GM12878 (cell line): ENCODE data around the gene HMGN3. TPM values are rescaled to one million over a fixed set of nuclear protein-coding genes. Genes with fewer than 3 reads are reported as not detected.
A peak's percentile ranks its signal among the peaks of the same experiment; 100 is the strongest.

Experiments used
- CHD4 ChIP-seq: fragments of 200-600 bp; sonication (generic); IDR thresholded peaks from 2 replicates; pipeline ENCODE4 v1.6.1; 2016; ENCODE audit warnings: mild to moderate bottlenecking
- ESRRA ChIP-seq: IDR thresholded peaks from 2 replicates; pipeline ENCODE4 v1.6.1; 2012; ENCODE audit warnings: mild to moderate bottlenecking, low read length, improper control_type of control experiment
- GATAD2B ChIP-seq: fragments of 450-650 bp; conservative IDR thresholded peaks from 2 replicates; pipeline ENCODE4 v1.6.1; 2017; ENCODE audit warnings: low read depth, mild to moderate bottlenecking, moderate library complexity
- HSF1 ChIP-seq: fragments of 150-350 bp; IDR thresholded peaks from 2 replicates; pipeline ENCODE4 v1.6.1; 2014; ENCODE audit warnings: mild to moderate bottlenecking, low read depth, low read length
- NR2C1 ChIP-seq: fragments of 450-650 bp; IDR thresholded peaks from 2 replicates; pipeline ENCODE4 v1.6.1; 2017; ENCODE audit warnings: antibody characterized with exemption, mild to moderate bottlenecking, moderate library complexity
- NR2F1 ChIP-seq: fragments of 450-650 bp; conservative IDR thresholded peaks from 2 replicates; pipeline ENCODE4 v1.6.1; 2017; ENCODE audit warnings: mild to moderate bottlenecking
- PML ChIP-seq: IDR thresholded peaks from 2 replicates; pipeline ENCODE4 v1.6.1; 2012; ENCODE audit warnings: low read length, inconsistent platforms
- POLR2AphosphoS2 ChIP-seq: IDR thresholded peaks from 2 replicates; pipeline ENCODE4 v1.6.1; 2011; ENCODE audit warnings: low read depth, mild to moderate bottlenecking, low read length, improper control_type of control experiment, moderate library complexity
- TCF7 ChIP-seq: IDR thresholded peaks from 2 replicates; pipeline ENCODE4 v1.6.1; 2014; ENCODE audit warnings: antibody characterized with exemption, borderline replicate concordance
- YY1 ChIP-seq: IDR thresholded peaks from 2 replicates; pipeline ENCODE4 v1.6.1; 2011; ENCODE audit warnings: low read depth, mild to moderate bottlenecking, low read length
- ZBTB4 ChIP-seq: fragments of 450-650 bp; formaldehyde crosslinking; IDR thresholded peaks from 2 replicates; pipeline ENCODE4 v1.4.0; 2022; ENCODE audit warnings: mild to moderate bottlenecking, moderate library complexity
- polyA plus RNA-seq, 11 experiments: library from polyadenylated mRNA; depleted of rRNA in 4 of 11; unstranded in 6 of 11; stranded (reverse) in 5 of 11; fragments of >200 nt; fragmentation: Nextera tagmentation in 4 of 11; fragmentation: Illumina TruSeq in 1 of 11; extraction: Ambion mirVana in 4 of 11; extraction: Trizol in 1 of 11; gene quantifications; 1 replicate in 1 of 11; 2 replicates in 10 of 11; pipeline versions ENCODE4 v1.2.1 to v1.2.3, GENCODE V29; 2011 to 2016; ENCODE audit warnings: inconsistent platforms in 2 of 11, missing spikeins in 2 of 11, low read depth in 1 of 11
- total RNA-seq, 4 experiments: library from RNA; depleted of rRNA in 3 of 4; stranded (reverse); fragments of >200 nt in 3 of 4; fragmentation: Illumina TruSeq in 1 of 4; extraction: Trizol in 1 of 4; gene quantifications; 2 replicates each; pipeline versions ENCODE4 v1.2.1 to v1.2.3, GENCODE V29; 2013 to 2021
- TF ChIP-seq, protein P1 (sequence below): fragments of 450-650 bp; IDR thresholded peaks from 2 replicates; pipeline ENCODE4 v1.6.1; 2016; ENCODE audit warnings: mild to moderate bottlenecking
- TF ChIP-seq, protein P2 (sequence below): fragments of 450-650 bp; IDR thresholded peaks from 2 replicates; pipeline ENCODE4 v1.6.1; 2018; ENCODE audit warnings: borderline replicate concordance, mild to moderate bottlenecking; ENCODE audit not compliant: partially characterized antibody
- TF ChIP-seq, protein P3 (sequence below): fragments of 450-650 bp; IDR thresholded peaks from 2 replicates; pipeline ENCODE4 v1.6.1; 2016; ENCODE audit warnings: mild to moderate bottlenecking, moderate library complexity, borderline replicate concordance

HMGN3 gene
- total and polyA plus RNA-seq, 10 of the 15 experiments (the other 5 are each of a cell fraction or from before 2014, with no cell fraction given): 115 to 496 (median 262) TPM

GRCh38 chr6:79233611-79234149, 802 bp downstream of the HMGN3 start (continued):
- TF ChIP-seq, protein P1, sequence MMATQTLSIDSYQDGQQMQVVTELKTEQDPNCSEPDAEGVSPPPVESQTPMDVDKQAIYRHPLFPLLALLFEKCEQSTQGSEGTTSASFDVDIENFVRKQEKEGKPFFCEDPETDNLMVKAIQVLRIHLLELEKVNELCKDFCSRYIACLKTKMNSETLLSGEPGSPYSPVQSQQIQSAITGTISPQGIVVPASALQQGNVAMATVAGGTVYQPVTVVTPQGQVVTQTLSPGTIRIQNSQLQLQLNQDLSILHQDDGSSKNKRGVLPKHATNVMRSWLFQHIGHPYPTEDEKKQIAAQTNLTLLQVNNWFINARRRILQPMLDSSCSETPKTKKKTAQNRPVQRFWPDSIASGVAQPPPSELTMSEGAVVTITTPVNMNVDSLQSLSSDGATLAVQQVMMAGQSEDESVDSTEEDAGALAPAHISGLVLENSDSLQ: peak; percentile 98
- TF ChIP-seq ESRRA (no peak), CHD4 (no peak), TCF7 (no peak), PML (no peak), NR2F1 (peak; percentile 93), HSF1 (no peak), NR2C1 (no peak), POLR2AphosphoS2 (no peak; the same call in 1 of the 2 replicates), YY1 (peak; percentile 85), GATAD2B (peak; percentile 82; the same call in 1 of the 2 replicates), ZBTB4 (no peak)
- TF ChIP-seq, protein P2, sequence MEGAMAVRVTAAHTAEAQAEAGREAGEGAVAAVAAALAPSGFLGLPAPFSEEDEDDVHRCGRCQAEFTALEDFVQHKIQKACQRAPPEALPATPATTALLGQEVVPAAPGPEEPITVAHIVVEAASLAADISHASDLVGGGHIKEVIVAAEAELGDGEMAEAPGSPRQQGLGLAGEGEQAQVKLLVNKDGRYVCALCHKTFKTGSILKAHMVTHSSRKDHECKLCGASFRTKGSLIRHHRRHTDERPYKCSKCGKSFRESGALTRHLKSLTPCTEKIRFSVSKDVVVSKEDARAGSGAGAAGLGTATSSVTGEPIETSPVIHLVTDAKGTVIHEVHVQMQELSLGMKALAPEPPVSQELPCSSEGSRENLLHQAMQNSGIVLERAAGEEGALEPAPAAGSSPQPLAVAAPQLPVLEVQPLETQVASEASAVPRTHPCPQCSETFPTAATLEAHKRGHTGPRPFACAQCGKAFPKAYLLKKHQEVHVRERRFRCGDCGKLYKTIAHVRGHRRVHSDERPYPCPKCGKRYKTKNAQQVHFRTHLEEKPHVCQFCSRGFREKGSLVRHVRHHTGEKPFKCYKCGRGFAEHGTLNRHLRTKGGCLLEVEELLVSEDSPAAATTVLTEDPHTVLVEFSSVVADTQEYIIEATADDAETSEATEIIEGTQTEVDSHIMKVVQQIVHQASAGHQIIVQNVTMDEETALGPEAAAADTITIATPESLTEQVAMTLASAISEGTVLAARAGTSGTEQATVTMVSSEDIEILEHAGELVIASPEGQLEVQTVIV: no peak
- TF ChIP-seq, protein P3, sequence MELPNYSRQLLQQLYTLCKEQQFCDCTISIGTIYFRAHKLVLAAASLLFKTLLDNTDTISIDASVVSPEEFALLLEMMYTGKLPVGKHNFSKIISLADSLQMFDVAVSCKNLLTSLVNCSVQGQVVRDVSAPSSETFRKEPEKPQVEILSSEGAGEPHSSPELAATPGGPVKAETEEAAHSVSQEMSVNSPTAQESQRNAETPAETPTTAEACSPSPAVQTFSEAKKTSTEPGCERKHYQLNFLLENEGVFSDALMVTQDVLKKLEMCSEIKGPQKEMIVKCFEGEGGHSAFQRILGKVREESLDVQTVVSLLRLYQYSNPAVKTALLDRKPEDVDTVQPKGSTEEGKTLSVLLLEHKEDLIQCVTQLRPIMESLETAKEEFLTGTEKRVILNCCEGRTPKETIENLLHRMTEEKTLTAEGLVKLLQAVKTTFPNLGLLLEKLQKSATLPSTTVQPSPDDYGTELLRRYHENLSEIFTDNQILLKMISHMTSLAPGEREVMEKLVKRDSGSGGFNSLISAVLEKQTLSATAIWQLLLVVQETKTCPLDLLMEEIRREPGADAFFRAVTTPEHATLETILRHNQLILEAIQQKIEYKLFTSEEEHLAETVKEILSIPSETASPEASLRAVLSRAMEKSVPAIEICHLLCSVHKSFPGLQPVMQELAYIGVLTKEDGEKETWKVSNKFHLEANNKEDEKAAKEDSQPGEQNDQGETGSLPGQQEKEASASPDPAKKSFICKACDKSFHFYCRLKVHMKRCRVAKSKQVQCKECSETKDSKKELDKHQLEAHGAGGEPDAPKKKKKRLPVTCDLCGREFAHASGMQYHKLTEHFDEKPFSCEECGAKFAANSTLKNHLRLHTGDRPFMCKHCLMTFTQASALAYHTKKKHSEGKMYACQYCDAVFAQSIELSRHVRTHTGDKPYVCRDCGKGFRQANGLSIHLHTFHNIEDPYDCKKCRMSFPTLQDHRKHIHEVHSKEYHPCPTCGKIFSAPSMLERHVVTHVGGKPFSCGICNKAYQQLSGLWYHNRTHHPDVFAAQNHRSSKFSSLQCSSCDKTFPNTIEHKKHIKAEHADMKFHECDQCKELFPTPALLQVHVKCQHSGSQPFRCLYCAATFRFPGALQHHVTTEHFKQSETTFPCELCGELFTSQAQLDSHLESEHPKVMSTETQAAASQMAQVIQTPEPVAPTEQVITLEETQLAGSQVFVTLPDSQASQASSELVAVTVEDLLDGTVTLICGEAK: no peak
